K562 (cell line): Measurements from ENCODE around the gene ATP8A1. TPM values are rescaled to one million over a fixed set of nuclear protein-coding genes. Genes with fewer than 3 reads are reported as not detected.

Experiments
- ATAC-seq: fragments of 200-7000 bp; cut with Tn5 transposase; 3 replicates; pipeline ENCODE4 v1.9.1; 2020; ENCODE audit warnings: moderate library complexity
- BruUV-seq: library from RNA; stranded (reverse); fragments of 400-500 nt; replicated peaks from 2 replicates; lab custom pipeline; 2021; lab: Mats Ljungman, UMichigan
- CTCF ChIA-PET: fragments of 300-600 bp; formaldehyde crosslinking; extraction: SDS; loops from one replicate; lab custom pipeline; 2021; ENCODE audit warnings: low intra/inter-chr PET ratio; lab: Yijun Ruan, JAX
- POLR2A ChIA-PET: fragments of 300-600, 350-650 bp; sonication (Branson Sonifier 250); formaldehyde crosslinking; extraction: SDS; loops from one replicate; lab custom pipeline; 2021; ENCODE audit warnings: antibody characterized with exemption, inconsistent platforms; lab: Yijun Ruan, JAX
- DNase-seq, 4 experiments: peaks; one replicate each; pipeline versions ENCODE4 v3.0.0 to v3.0.0-alpha.2; 2011 to 2018; ENCODE audit warnings: low spot score in 3 of 4, mixed read lengths in 3 of 4; ENCODE audit errors: extremely low read depth in 1 of 4
- FAIRE-seq: peaks from 2 replicates; lab custom pipeline; 2011; peaks lifted over from hg19 to GRCh38; lab: Jason Lieb, UNC
- H2AFZ ChIP-seq: 2 replicates; pipeline ENCODE4 v1.6.0; 2011; ENCODE audit warnings: low read depth, low read length, control low read depth, inconsistent platforms
- H3K27ac ChIP-seq: fragments of 200-600 bp; 3 replicates; pipeline ENCODE4 v1.8.0; 2011; ENCODE audit warnings: low read depth, mild to moderate bottlenecking, control low read depth, inconsistent platforms, low read length, moderate library complexity, mixed read lengths; ENCODE audit errors: extremely low read depth
- H3K27me3 ChIP-seq, 2 experiments: fragments of 300-600 bp in 1 of 2; 2 replicates in 1 of 2; 3 replicates in 1 of 2; pipeline versions ENCODE4 v1.6.0 to v1.8.0; 2011; ENCODE audit warnings: inconsistent platforms in 2 of 2, low read length in 2 of 2, mild to moderate bottlenecking in 1 of 2, mixed read lengths in 1 of 2, moderate library complexity in 1 of 2; ENCODE audit not compliant: control insufficient read depth in 2 of 2, insufficient read depth in 2 of 2
- H3K36me3 ChIP-seq: fragments of 300-600 bp; 3 replicates; pipeline ENCODE4 v1.8.0; 2011; ENCODE audit warnings: mild to moderate bottlenecking, low read length, inconsistent platforms; ENCODE audit not compliant: control insufficient read depth, insufficient read depth
- H3K4me1 ChIP-seq, 2 experiments: fragments of 200-600 bp in 1 of 2; replicated peaks in 1 of 2; 2 replicates in 1 of 2; 3 replicates in 1 of 2; pipeline versions ENCODE4 v1.5.1 to v1.8.0; 2011; ENCODE audit warnings: inconsistent platforms in 2 of 2, low read length in 2 of 2, mild to moderate bottlenecking in 1 of 2, mixed read lengths in 1 of 2, moderate library complexity in 1 of 2; ENCODE audit not compliant: control insufficient read depth in 2 of 2, insufficient read depth in 2 of 2
- H3K4me2 ChIP-seq: 2 replicates; pipeline ENCODE4 v1.6.1; 2011; ENCODE audit warnings: low read length, control low read depth, inconsistent platforms, mixed read lengths; ENCODE audit not compliant: insufficient read depth
- H3K4me3 ChIP-seq: fragments of 200-600 bp; sonication (generic), shearing (Covaris generic); 2 replicates; pipeline ENCODE4 v1.5.1; 2016; ENCODE audit warnings: control low read depth, inconsistent platforms
- H3K79me2 ChIP-seq: fragments of 200-600 bp; 3 replicates; pipeline ENCODE4 v1.8.0; 2011; ENCODE audit warnings: low read length, inconsistent platforms; ENCODE audit not compliant: control insufficient read depth, insufficient read depth
- H3K9ac ChIP-seq, 2 experiments: 2 replicates each; pipeline versions ENCODE4 v1.6.0 to v1.6.1; 2011; ENCODE audit warnings: low read depth in 2 of 2, low read length in 2 of 2, control low read depth in 1 of 2, inconsistent platforms in 1 of 2, mild to moderate bottlenecking in 1 of 2, mixed read lengths in 1 of 2; ENCODE audit not compliant: insufficient read depth in 1 of 2
- H3K9me1 ChIP-seq: one replicate; pipeline ENCODE4 v1.6.0; 2011; ENCODE audit warnings: inconsistent platforms, mild to moderate bottlenecking, low read length, moderate library complexity; ENCODE audit not compliant: control insufficient read depth, insufficient read depth
- H3K9me3 ChIP-seq: replicated peaks from 2 replicates; pipeline ENCODE4 v1.5.1; 2011; ENCODE audit warnings: low read depth, low read length, inconsistent platforms; ENCODE audit not compliant: control insufficient read depth, insufficient read depth
- H4K20me1 ChIP-seq: replicated peaks from 2 replicates; pipeline ENCODE4 v1.6.1; 2011; ENCODE audit warnings: low read length, inconsistent platforms, mixed read lengths; ENCODE audit not compliant: control insufficient read depth, insufficient read depth
- BRD9 ChIP-seq: fragments of 450-650 bp; IDR thresholded peaks from 2 replicates; pipeline ENCODE4 v1.6.1; 2018; ENCODE audit warnings: low read depth; ENCODE audit not compliant: partially characterized antibody
- FOSL1 ChIP-seq: fragments of 200-800 bp; sonication (Bioruptor generic); conservative IDR thresholded peaks from 2 replicates; pipeline ENCODE4 v1.6.1; 2016; ENCODE audit warnings: missing genetic modification characterization, missing compliant biosample characterization
- MYC ChIP-seq, 2 experiments: fragments of 250-450 bp in 1 of 2; sonication (Bioruptor Pico) in 1 of 2; IDR thresholded peaks; 2 replicates each; pipeline versions ENCODE4 v1.5.1 to v1.6.1; 2012 to 2021; ENCODE audit warnings: low read depth in 2 of 2, borderline replicate concordance in 1 of 2, improper control_type of control experiment in 1 of 2, low read length in 1 of 2, mild to moderate bottlenecking in 1 of 2, moderate library complexity in 1 of 2
- PHB2 ChIP-seq: fragments of 450-650 bp; IDR thresholded peaks from 2 replicates; pipeline ENCODE4 v1.6.1; 2017; ENCODE audit warnings: low read depth
- ZNF408 ChIP-seq: fragments of 250-450 bp; sonication (Bioruptor Pico); IDR thresholded peaks from 2 replicates; pipeline ENCODE4 v1.4.0; 2020; ENCODE audit warnings: low read depth, mild to moderate bottlenecking, moderate library complexity
- WGBS: fragments of 100-300 bp; shearing (Covaris generic); methylation state at CpG from one replicate; pipeline ENCODE4 v1.1.6; 2016; ENCODE audit warnings: low coverage, mixed read lengths; ENCODE audit not compliant: insufficient coverage; ENCODE audit errors: missing lambda C conversion rate; 5-methylcytosine and 5-hydroxymethylcytosine counted together
- in situ Hi-C: fragments of 300-500 bp; cut with MboI; formaldehyde crosslinking; loops from 4 replicates; pipeline ENCODE4 v1.15.0; 2018; ENCODE audit warnings: inconsistent platforms, mixed read lengths
- intact Hi-C: fragments of 100-400 bp; cut with micrococcal nuclease; formaldehyde crosslinking; loops from 2 replicates; pipeline ENCODE4 v1.14.2; 2022
- polyA plus RNA-seq, 8 experiments: library from polyadenylated mRNA; depleted of rRNA in 4 of 8; stranded (reverse) in 5 of 8; unstranded in 3 of 8; fragments of >200 nt; fragmentation: Nextera tagmentation in 2 of 8; fragmentation: Illumina TruSeq in 1 of 8; extraction: Ambion mirVana in 2 of 8; extraction: Trizol in 1 of 8; gene quantifications; 2 replicates each; pipeline versions ENCODE4 v1.2.1 to v1.2.3, GENCODE V29; 2011 to 2014; ENCODE audit warnings: inconsistent platforms in 1 of 8, missing spikeins in 1 of 8
- total RNA-seq, 7 experiments: library from RNA; depleted of rRNA in 6 of 7; stranded (reverse); fragments of >200 nt in 6 of 7; fragmentation: Illumina TruSeq in 2 of 7; extraction: Trizol in 2 of 7; gene quantifications; 2 replicates each; pipeline versions ENCODE4 v1.2.1 to v1.2.3, GENCODE V29; 2011 to 2021; ENCODE audit warnings: low replicate concordance in 1 of 7
- TF ChIP-seq, protein P1 (sequence below), 2 experiments: fragments of 450-650 bp; IDR thresholded peaks; 2 replicates each; pipeline ENCODE4 v1.6.1; 2018; ENCODE audit warnings: mild to moderate bottlenecking in 2 of 2, low read depth in 1 of 2; ENCODE audit not compliant: partially characterized antibody in 2 of 2

ATP8A1 gene
- total and polyA plus RNA-seq, 9 of the 15 experiments (the other 6 are each of a cell fraction or from before 2014, with no cell fraction given): 0.05 to 0.29 (median 0.07) TPM; not detected in 2

DNA sequence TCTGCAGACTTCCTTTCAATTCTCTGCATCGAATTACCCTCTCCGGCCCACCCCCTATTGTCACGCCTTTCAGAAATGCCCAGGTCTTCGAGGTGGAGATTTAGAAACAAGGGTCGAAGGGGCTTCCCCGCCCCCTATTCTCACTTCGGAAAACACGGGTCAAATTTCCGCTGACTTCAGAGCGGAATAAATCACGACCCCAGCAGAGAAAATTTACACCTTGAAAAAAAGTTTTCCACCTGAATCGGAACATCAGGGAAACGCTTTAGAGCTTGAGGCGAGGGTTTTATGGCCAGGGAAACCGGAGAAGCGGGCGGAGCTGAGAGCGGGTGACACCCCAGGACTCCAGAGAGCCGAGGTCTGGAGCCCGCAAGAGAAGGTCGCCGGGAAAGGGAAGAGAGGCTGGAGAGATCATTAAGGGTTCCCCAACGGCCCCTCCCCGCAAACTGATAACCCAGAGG is 258.0 kb downstream of the ATP8A1 start (continued):
- TF ChIP-seq, protein P1, sequence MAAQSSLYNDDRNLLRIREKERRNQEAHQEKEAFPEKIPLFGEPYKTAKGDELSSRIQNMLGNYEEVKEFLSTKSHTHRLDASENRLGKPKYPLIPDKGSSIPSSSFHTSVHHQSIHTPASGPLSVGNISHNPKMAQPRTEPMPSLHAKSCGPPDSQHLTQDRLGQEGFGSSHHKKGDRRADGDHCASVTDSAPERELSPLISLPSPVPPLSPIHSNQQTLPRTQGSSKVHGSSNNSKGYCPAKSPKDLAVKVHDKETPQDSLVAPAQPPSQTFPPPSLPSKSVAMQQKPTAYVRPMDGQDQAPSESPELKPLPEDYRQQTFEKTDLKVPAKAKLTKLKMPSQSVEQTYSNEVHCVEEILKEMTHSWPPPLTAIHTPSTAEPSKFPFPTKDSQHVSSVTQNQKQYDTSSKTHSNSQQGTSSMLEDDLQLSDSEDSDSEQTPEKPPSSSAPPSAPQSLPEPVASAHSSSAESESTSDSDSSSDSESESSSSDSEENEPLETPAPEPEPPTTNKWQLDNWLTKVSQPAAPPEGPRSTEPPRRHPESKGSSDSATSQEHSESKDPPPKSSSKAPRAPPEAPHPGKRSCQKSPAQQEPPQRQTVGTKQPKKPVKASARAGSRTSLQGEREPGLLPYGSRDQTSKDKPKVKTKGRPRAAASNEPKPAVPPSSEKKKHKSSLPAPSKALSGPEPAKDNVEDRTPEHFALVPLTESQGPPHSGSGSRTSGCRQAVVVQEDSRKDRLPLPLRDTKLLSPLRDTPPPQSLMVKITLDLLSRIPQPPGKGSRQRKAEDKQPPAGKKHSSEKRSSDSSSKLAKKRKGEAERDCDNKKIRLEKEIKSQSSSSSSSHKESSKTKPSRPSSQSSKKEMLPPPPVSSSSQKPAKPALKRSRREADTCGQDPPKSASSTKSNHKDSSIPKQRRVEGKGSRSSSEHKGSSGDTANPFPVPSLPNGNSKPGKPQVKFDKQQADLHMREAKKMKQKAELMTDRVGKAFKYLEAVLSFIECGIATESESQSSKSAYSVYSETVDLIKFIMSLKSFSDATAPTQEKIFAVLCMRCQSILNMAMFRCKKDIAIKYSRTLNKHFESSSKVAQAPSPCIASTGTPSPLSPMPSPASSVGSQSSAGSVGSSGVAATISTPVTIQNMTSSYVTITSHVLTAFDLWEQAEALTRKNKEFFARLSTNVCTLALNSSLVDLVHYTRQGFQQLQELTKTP (IDR thresholded peaks at IDR 0.05; ENCODE audit: low read depth in 1 of 2, partially characterized antibody in 2 of 2): no peak
- no peak for TF ChIP-seq BRD9
- TF ChIP-seq, all 486 proteins: peak for 0

- no peaks in the 10 kb centered on the region for H3K9me1 ChIP-seq
- ATAC-seq (no peak), FAIRE-seq (no peak), DNase-seq (no peak)
- intact Hi-C loops: no loop called here
- H3K27me3 ChIP-seq: peaks cover 0 to 35% of the 10 kb centered on the region in 2 experiments; a peak in 2 of 5 replicates
- H3K4me3 ChIP-seq: no peak overlapping the region
- no peaks in the 10 kb centered on the region for H4K20me1 ChIP-seq
- no peaks in the 10 kb centered on the region for H3K9me3 ChIP-seq
- TF ChIP-seq ZNF408 (CRISPR knock-in tag): no peak
- no peak for TF ChIP-seq FOSL1 (tag)
- no peak for TF ChIP-seq MYC (IDR thresholded peaks at IDR 0.05; ENCODE audit: low read depth, low read length)
- TF ChIP-seq MYC (CRISPR knock-in tag; IDR thresholded peaks at IDR 0.05; ENCODE audit: borderline replicate concordance, low read depth): no peak
- no peak for TF ChIP-seq PHB2
- no TSS peak for BruUV-seq
- H3K4me1 ChIP-seq: no peaks in the 10 kb centered on the region; a peak in 1 of 5 replicates
- POLR2A ChIA-PET: interaction anchor here (0.6 to 1.0 kb wide), 2 partner anchors 28 to 39 kb away, joined by 3 read pairs; no protein-coding TSS in a partner anchor
- no peaks in the 10 kb centered on the region for H3K79me2 ChIP-seq
- H2AFZ ChIP-seq: no peak overlapping the region
- H3K9ac ChIP-seq: no peak overlapping the region
- in situ Hi-C loops: no loop called here
- 36% methylated on average over 43 of the region's 60 CpGs for WGBS
- no peaks in the 10 kb centered on the region for H3K36me3 ChIP-seq
- no peak overlapping the region for H3K27ac ChIP-seq
- CTCF ChIA-PET: no interaction called here
- H3K4me2 ChIP-seq: no peak overlapping the region
Observed at GRCh38 chr4:42398171-42398870, 258.6 kb downstream of the ATP8A1 start.
